ENCODE data around the gene BTBD9. TPM values are rescaled to one million over a fixed set of nuclear protein-coding genes. Genes with fewer than 3 reads are reported as not detected.

The BTBD9 gene
- total RNA-seq, 1 experiment from 2014 or later, result 4.5 TPM

Other genes with a start within 250 kb of the BTBD9 start
- gene GLO1, start 63.2 kb upstream of the BTBD9 start, total RNA-seq (2014; rRNA removed; shearing (Covaris generic); ENCODE audit: low replicate concordance), result 1,483 and 2,250 TPM in 2 replicates
- gene DNAH8, start 75.4 kb upstream of the BTBD9 start, total RNA-seq (2014; rRNA removed; shearing (Covaris generic); ENCODE audit: low replicate concordance), result 1.2 TPM in 1 of 2 replicates, not detected in the other